DOHH2 (cell line): ENCODE measurements around the gene LATS1.

Experiments
- H3F3A ChIP-seq: fragments of 200-600 bp; sonication (generic), shearing (Covaris generic); 2 replicates; pipeline ENCODE4 v1.6.0; 2016; ENCODE audit warnings: antibody characterized with exemption, mild to moderate bottlenecking; ENCODE audit not compliant: control insufficient read depth, insufficient read depth
- H3K27ac ChIP-seq: fragments of 200-600 bp; sonication (generic); 2 replicates; pipeline ENCODE4 v1.5.1; 2014; ENCODE audit warnings: low read depth, mild to moderate bottlenecking, low read length, moderate library complexity
- H3K27me3 ChIP-seq: fragments of 200-600 bp; sonication (generic); 2 replicates; pipeline ENCODE4 v1.6.1; 2014; ENCODE audit warnings: mild to moderate bottlenecking, low read length, mixed read lengths; ENCODE audit not compliant: control insufficient read depth
- H3K36me3 ChIP-seq: fragments of 200-600 bp; sonication (generic); 2 replicates; pipeline ENCODE4 v1.6.1; 2014; ENCODE audit warnings: mild to moderate bottlenecking, low read length, moderate library complexity, mixed read lengths; ENCODE audit not compliant: control insufficient read depth
- H3K4me1 ChIP-seq: fragments of 200-600 bp; sonication (generic); 2 replicates; pipeline ENCODE4 v1.6.1; 2014; ENCODE audit warnings: mild to moderate bottlenecking, low read length, mixed read lengths; ENCODE audit not compliant: control insufficient read depth
- H3K4me2 ChIP-seq: fragments of 200-600 bp; sonication (generic); 2 replicates; pipeline ENCODE4 v1.6.0; 2014; ENCODE audit warnings: mild to moderate bottlenecking, low read length, moderate library complexity
- H3K4me3 ChIP-seq: fragments of 200-600 bp; sonication (generic); 2 replicates; pipeline ENCODE4 v1.5.1; 2014; ENCODE audit warnings: mild to moderate bottlenecking, low read length, mixed read lengths
- H3K79me2 ChIP-seq: fragments of 200-600 bp; sonication (generic); 2 replicates; pipeline ENCODE4 v1.6.1; 2014; ENCODE audit warnings: mild to moderate bottlenecking, low read length, mixed read lengths; ENCODE audit not compliant: control insufficient read depth
- H3K9me2 ChIP-seq: fragments of 200-600 bp; sonication (generic); replicated peaks from 2 replicates; pipeline ENCODE4 v1.6.1; 2014; ENCODE audit warnings: mild to moderate bottlenecking, low read length, mixed read lengths; ENCODE audit not compliant: control insufficient read depth
- H3K9me3 ChIP-seq: fragments of 200-600 bp; sonication (generic); 2 replicates; pipeline ENCODE4 v1.6.1; 2014; ENCODE audit warnings: antibody characterized with exemption, low read length, mixed read lengths; ENCODE audit not compliant: control insufficient read depth, insufficient read depth
- H4K20me1 ChIP-seq: fragments of 200-600 bp; sonication (generic); 2 replicates; pipeline ENCODE4 v1.6.0; 2014; ENCODE audit warnings: low read depth, mild to moderate bottlenecking, antibody characterized with exemption, low read length, moderate library complexity; ENCODE audit not compliant: control insufficient read depth, insufficient read depth
- EZH2phosphoT487 ChIP-seq: fragments of 200-600 bp; sonication (generic); IDR thresholded peaks from 2 replicates; pipeline ENCODE4 v1.6.1; 2017; ENCODE audit warnings: borderline replicate concordance, mild to moderate bottlenecking, antibody characterized with exemption, low read length, moderate library complexity, mixed read lengths
- TF ChIP-seq, protein P1 (sequence below): fragments of 200-600 bp; sonication (generic); IDR thresholded peaks from one replicate; pipeline ENCODE4 v1.5.1; 2014; ENCODE audit warnings: antibody characterized with exemption, mild to moderate bottlenecking, low read depth, low read length; ENCODE audit not compliant: poor library complexity, severe bottlenecking

The LATS1 gene

DNA sequence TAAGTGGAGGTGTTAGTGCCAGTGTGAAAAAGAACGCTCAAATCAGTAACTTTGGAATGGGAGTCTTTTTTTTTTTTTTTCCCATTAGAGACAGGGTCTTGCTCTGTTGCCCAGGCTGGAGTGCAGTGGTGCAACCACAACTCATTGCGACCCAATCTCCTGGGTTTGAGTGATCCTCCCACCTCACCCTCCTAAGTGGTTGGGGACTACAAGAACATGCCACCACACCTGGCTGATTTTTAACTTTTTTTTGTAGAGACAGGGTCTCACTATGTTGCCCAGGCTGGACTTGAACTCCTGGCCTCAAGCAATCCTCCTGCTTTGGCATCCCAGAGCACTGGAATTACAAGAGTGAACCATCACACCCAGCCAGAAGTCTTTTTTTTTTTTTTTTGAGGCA is 19.7 kb downstream of the LATS1 start:
- peaks cover 97% of the 10 kb centered on the region for H3K79me2 ChIP-seq
- peaks cover 61% of the 10 kb centered on the region for H3K36me3 ChIP-seq

DNA sequence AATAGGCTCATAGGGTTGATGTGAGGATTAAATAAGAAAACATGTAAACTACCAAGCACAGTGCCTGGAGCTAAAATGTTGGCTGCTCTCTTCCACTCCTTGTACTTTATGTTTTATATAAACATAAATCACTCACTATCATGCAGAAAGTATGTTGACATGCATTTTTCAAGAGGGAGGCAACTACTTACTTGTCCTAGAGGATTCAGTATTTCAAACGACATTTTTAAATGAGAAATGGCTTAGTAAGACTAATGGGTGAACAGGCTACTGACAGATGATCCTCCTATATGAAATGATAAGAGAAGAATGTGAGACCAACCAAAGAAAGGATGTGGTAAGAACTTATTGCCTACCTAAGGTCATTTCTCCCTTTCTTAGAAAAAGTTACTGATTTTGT is 21.0 kb downstream of the LATS1 start:
- Histone ChIP-seq H3K4me2 (no peak overlapping the region), H3K9me3 (no peaks in the 10 kb centered on the region), H4K20me1 (peaks cover 8% of the 10 kb centered on the region; the same call in 1 of the 2 replicates), H3K27ac (no peak overlapping the region), H3F3A (peaks cover 6% of the 10 kb centered on the region), H3K27me3 (no peaks in the 10 kb centered on the region), H3K79me2 (peaks cover 95% of the 10 kb centered on the region), H3K4me1 (no peaks in the 10 kb centered on the region), H3K4me3 (no peak overlapping the region), H3K36me3 (peaks cover 62% of the 10 kb centered on the region), H3K9me2 (no peaks in the 10 kb centered on the region)
- TF ChIP-seq, protein P1, sequence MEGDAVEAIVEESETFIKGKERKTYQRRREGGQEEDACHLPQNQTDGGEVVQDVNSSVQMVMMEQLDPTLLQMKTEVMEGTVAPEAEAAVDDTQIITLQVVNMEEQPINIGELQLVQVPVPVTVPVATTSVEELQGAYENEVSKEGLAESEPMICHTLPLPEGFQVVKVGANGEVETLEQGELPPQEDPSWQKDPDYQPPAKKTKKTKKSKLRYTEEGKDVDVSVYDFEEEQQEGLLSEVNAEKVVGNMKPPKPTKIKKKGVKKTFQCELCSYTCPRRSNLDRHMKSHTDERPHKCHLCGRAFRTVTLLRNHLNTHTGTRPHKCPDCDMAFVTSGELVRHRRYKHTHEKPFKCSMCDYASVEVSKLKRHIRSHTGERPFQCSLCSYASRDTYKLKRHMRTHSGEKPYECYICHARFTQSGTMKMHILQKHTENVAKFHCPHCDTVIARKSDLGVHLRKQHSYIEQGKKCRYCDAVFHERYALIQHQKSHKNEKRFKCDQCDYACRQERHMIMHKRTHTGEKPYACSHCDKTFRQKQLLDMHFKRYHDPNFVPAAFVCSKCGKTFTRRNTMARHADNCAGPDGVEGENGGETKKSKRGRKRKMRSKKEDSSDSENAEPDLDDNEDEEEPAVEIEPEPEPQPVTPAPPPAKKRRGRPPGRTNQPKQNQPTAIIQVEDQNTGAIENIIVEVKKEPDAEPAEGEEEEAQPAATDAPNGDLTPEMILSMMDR: no peak
- no peak for TF ChIP-seq EZH2phosphoT487

More for the DNA sequence above, 19.7 kb downstream of the LATS1 start:
- Histone ChIP-seq H3K27me3 (no peaks in the 10 kb centered on the region), H3K27ac (no peak overlapping the region), H3K9me3 (no peaks in the 10 kb centered on the region), H3F3A (peaks cover 10% of the 10 kb centered on the region), H3K9me2 (no peaks in the 10 kb centered on the region), H4K20me1 (peaks cover 8% of the 10 kb centered on the region; the same call in 1 of the 2 replicates), H3K4me2 (no peak overlapping the region), H3K4me3 (no peak overlapping the region), H3K4me1 (no peaks in the 10 kb centered on the region)
- TF ChIP-seq, protein P1: no peak
- no peak for TF ChIP-seq EZH2phosphoT487

DNA sequence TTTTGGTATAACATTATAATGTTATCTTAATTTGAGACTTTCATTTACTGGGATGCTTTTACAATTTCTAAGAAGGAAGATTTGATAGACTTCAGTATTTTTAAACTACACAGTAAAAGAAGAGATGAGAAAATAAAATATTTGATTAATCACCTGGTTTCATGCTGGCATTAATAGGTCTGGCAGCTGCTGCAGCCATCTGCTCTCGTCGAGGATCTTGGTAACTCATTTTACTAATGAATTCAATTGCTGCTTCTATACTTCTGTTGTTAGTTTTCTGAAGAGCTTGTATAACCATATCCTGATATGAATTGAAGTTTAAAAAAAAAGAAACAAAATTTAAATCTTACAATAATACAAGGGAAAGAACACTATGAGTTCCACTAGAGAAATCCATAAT is 23.0 kb downstream of the LATS1 start:
- Histone ChIP-seq H3K36me3 (peaks cover 59% of the 10 kb centered on the region), H3K9me2 (no peaks in the 10 kb centered on the region), H3K27me3 (no peaks in the 10 kb centered on the region), H3K9me3 (no peaks in the 10 kb centered on the region), H3K4me1 (no peaks in the 10 kb centered on the region), H3K4me3 (no peak overlapping the region), H4K20me1 (peaks cover 8% of the 10 kb centered on the region; the same call in 1 of the 2 replicates), H3F3A (peaks cover 5% of the 10 kb centered on the region), H3K4me2 (no peak overlapping the region), H3K79me2 (peaks cover 86% of the 10 kb centered on the region), H3K27ac (no peak overlapping the region)
- TF ChIP-seq, protein P1: no peak
- TF ChIP-seq EZH2phosphoT487: no peak
